ENCODE data around the gene UROC1. TPM values are rescaled to one million over a fixed set of nuclear protein-coding genes. Genes with fewer than 3 reads are reported as not detected.

The UROC1 gene
- not detected in 2 replicates for total RNA-seq (2014; rRNA removed)
- polyA plus RNA-seq (2012), result not detected

GRCh38 chr3:126517291-126517951 lies at the start of gene UROC1:
UROC1 (minus strand) TSS chr3:126517773; CDS start chr3:126517719, 54 bp downstream.
- DNase-seq (ENCODE audit: low read depth), result no peak

GRCh38 chr3:126562737-126563276 lies 45.2 kb upstream of the UROC1 start:
- DNase-seq (ENCODE audit: low read depth), result no peak

GRCh38 chr3:126558336-126559071 lies 40.9 kb upstream of the UROC1 start, which contains the start of gene C3orf22:
C3orf22 (minus strand) TSS chr3:126558932; CDS start chr3:126553390, 5,542 bp downstream.
- DNase-seq (ENCODE audit: low read depth), result no peak

- DNase-seq (ENCODE audit: low read depth), result no peak
Observed at GRCh38 chr3:126557761-126558160, 40.2 kb upstream of the UROC1 start.

DNA sequence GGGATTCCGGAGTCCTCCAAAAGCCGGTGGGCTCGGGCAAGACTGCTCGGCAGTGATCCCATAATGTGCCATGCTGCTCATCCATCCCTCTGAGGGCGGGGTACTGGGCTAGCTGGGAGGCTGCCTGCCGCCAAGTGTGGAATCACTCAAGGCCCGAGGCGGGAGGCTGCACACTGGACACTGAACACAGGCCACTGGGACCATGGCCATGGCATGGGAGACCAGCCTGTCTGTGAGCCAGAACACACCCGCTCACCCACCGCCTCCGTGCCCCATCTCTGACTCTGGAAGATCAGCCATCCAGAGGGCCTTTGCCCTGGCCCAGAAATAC lies 39.8 kb upstream of the UROC1 start:
- no peak for DNase-seq (ENCODE audit: low read depth)

GRCh38 chr3:126556637-126557414 lies 39.3 kb upstream of the UROC1 start:
- DNase-seq (ENCODE audit: low read depth), result no peak

- DNase-seq (ENCODE audit: low read depth), result no peak
Observed at GRCh38 chr3:126555795-126556636, 38.4 kb upstream of the UROC1 start.

DNA sequence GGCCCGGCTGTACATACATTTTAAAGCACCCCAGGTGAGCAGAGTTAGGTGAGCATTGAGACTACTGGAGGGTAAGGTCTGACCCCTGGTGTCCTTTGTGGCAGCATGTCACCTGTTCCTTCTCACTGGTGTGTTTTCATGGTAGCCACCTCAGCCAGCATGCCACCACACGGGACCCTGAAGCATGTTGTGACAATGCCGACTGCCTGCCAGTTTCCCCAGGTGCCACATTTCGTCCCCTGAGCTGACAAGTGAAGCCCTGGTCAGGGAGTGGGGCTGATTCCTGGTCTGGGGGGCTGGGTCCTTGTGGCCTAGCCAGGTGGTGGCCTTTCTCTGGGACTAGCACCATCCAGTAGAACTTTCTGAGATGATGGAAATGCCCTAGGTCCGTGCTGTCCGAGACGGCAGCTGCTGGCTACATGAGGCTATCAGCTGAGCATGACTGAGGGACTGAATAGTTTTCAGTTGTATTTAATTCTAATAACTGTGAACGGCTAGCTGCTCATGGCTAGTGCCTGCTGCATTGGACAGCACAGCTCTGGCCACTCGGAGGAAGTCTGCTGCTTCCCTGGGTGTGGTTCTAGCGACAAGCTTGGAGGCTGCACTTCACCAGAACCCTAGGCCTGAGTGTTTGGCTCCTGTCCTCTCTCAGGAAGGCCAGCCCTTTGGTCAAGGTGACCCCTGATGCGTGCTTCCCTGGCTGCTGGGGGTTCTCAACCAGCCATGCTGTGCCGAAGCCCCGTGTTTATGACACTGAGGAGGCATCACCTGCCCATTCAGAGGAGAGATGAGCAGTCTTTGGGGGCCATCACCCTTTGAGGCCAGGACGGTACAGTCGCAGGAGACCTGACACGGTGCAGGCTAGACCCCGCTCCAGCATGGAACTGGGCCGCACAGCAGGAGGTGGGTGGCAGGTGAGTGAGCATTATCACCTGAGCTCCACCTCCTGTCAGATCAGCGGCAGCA lies 37.3 kb upstream of the UROC1 start:
- DNase-seq (ENCODE audit: low read depth), result no peak

DNA sequence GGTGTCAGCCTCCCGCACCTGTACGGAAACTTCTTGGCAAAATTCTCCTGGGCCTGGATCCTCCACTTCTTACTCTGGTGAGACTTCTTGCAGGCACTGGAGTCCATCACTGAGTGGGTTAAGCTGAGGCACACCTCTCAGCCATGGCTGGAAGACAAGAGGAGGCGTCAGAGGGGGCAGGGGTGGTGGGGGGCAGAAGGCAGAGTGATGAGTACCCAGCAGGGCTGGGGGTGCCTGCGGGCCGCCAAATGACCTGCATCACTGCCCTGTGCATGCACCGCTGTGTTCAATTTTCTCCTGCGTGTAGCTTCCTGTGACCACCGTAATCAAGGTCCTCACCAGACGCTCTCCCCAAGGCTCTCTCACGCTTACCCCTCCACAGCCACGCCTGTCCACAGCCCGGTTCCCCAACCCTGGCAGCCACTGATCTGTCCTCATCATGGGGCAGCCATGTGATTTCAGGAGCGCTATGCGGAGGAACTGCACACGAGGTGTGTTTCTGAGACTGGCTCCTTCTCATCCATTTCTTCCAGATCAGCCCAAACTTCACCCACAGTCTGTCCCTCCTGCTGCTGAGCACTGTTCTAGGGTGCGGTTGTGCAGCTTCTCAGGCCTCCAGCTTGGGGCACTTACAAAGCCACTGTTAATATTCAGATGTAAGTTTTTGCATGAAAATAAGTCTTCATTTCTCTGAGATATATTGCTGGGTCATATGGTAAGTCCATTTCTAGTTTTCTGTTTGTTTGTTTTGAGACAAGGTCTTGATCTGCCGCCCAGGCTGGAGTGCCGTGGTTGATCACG lies 35.9 kb upstream of the UROC1 start:
- DNase-seq (ENCODE audit: low read depth), result no peak

DNA sequence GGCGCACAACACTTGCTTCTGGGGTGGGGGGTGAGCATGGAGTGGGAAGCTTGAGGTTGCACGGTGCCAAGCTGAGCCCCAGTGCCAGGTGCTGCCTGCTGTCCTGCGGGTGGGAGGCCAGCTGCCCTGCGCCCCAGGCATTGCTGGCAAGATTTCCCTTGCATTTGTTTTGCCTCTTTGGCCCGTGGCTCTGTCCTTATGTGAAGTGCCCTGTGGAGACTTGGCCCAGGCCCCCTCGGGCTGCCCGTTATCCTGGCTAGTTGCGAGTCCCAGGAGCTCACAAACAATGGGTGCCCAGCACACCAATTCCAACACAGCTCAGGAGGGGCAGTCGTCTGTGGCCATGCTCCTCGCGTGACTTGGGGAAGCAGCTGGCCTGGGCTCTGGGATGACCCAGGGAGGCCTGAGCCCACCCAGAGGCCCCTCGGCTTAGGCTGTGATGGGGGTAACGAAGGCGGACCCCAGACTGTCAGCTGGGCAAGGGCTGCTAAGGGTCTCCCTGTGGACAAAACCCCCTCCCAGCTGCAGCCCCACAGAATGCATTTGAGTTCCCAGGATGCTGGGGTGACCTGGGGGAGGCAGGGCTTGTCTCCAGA lies 35.2 kb upstream of the UROC1 start:
- DNase-seq (ENCODE audit: low read depth), result no peak

DNA sequence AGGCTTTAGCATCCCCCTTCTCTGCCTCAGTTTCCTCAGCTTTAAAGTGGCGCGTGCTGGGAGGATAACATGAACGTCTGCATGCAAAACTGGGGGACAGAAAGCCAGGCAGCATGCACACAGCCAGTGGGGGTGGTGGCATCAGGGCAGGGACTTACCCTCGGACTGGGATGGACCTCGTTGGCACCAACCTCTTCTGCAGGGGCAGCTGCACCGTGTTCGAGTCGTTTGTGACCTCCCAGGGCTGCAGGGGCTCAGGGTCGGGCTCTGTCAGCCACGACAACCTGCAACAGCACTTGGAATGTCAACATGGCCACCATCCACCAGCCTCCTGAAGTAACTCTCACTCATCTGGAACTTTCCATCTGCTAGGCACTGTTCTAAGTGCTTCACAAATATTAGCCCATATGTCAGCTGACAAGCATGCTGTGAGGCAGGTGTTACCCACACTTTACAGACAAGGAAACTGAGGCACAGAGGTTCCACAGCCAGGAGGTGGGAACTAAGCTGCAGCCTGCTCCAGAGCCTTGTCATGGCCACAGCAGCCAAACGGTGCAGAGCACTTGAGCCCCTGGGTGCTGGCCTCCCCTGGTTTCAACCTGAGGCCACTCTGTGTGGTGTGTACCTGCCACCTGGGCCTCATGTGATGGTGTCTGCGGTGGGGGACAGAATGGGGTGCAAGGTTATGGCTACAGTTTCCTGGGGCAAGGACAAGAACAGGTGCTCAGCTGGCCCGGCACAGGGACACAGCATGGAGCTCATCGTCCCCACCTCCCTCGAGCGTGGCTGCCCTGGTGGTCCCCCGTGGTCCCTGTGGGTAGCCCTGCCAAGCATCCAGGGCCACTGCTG lies 34.5 kb upstream of the UROC1 start:
- no peak for DNase-seq (ENCODE audit: low read depth)

- DNase-seq (ENCODE audit: low read depth), result no peak
Observed at GRCh38 chr3:126551121-126551838, 33.7 kb upstream of the UROC1 start.

DNA sequence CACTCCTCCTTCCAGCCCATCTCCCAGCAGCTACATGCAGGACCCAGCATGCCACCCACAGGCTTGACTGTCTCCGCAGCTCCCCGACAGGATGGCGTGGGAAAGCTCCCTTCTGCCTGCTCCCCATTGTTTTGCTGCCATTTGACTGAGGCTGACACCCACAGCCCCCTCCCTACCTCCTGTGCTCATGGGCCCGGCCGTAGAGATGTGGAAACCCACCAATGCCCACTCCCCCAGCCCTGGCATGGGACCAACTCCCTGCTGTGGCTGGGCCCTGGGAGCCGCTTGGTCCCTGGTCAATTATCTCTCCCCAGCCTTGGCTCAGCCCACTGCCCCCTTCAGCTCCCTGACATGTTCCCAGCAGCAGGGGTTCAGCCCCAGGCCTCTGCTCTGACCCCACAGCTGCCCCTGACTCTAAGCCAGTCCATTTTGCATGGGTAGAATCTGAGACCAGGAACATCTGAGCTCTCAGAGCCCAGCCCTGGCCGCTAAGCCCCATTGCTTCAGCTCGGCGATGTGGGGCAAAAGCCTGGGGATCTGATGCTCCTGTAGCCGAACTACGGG lies 33.0 kb upstream of the UROC1 start:
- DNase-seq (ENCODE audit: low read depth), result no peak

DNA sequence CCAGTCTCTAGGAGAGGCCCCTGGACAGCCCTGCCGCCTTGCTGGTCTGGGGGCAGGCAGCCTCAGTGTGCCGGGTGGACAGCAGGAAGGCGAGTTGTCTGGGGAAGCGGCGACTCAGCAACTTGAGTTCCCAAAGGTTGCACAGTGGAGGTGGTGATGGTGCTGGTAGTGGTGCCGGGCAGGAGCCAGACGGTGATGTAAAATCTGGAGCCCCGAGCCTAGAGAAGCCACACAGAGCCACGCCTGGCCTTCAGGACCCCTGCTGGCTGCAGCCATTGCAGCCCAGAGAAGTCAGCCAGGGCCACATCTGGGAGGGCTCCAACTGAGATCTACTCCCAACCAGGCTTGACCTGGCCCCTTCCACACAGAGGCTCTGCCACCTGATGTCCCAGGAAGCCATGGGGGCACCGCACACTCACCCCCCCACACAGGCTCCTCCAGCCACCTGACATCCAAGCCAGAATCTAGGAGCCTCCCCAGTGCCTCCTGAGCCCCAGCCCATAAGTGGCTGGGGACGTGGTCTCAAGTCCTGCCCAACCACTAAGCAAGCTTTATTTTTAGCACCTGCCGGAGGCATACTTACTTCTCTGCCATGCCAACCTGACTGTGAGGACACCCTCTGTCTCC lies 32.4 kb upstream of the UROC1 start:
- DNase-seq (ENCODE audit: low read depth), result no peak

DNA sequence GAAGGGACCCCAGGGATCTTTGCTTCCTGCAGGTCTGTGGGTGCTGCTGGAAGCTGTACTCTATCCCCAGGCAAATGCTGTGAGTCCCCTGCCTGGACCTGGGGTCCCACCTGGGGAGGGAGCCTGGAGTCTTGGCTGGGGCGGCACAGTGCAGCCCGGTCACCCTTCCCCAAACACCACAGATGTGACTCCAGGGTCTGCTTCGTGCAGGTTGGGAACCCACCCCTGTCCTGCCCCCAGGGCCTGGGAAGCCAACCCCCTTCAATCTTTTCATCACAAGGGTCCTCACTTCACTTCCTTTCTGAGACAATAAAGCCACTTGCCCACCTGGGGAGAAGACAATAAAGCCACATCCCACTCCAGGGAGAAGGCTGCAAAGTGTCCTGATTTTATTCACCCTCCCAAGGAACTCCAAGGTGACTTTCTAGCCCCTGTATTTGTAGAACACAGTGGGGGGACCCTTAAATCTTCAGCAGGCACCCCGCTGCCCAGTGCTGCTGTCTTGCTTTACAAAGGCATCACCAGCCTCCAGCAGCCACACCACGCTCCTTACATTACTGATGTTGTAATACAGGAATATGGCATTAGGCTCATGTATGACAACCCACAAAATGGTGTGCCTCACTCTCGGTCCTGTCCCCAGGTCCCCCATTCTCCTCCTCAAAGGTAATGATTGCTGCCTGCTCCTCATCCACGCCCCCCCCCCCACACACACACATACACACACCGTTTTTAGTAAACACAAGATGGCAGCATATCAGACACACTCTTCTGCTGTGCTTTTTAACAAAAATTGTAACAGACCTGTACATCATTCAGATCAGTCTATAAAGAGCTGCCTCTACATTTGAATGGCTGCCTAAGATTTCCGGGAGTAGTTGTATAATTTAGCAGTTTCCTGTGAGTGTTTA lies 31.2 kb upstream of the UROC1 start:
- no peak for DNase-seq (ENCODE audit: low read depth)
